ENCODE results near the gene CAPN14. TPM values are rescaled to one million over a fixed set of nuclear protein-coding genes. Genes with fewer than 3 reads are reported as not detected.

Gene CAPN14
- total RNA-seq, 1 experiment from 2014 or later: 0.05 TPM

DNA sequence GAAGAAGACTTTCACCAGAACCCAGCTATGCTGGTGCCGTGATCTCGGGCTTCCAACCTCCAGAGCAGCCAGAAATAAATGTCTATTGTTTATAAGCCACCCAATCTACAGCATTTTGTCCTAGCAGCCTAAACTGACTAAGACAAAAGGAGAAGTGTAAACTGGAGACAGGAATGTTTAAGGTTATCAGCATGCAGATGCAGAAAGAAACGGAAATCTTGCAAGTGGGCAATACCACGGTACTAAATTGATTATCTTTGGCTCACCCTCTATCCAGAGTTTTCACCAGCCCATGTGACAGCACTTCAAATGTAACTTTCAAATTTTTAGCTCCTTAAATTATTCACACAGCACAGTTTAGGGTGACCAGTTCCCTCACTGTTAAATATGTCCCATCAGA is 5.7 kb upstream of the CAPN14 start:
- Histone ChIP-seq H3K27ac (ENCODE audit: low read length) (no peak overlapping the region), H3K9me3 (ENCODE audit: control insufficient read depth, insufficient read depth, low read depth, low read length) (no peaks in the 10 kb centered on the region), H3K27me3 (ENCODE audit: control insufficient read depth, insufficient read depth, low read length) (peaks cover 25% of the 10 kb centered on the region), H3K4me3 (ENCODE audit: low read depth in 2 of 2, low read length in 2 of 2) (no peak overlapping the region), H3K36me3 (ENCODE audit: control insufficient read depth, insufficient read depth, low read length) (no peaks in the 10 kb centered on the region; the same call in 1 of the 2 replicates), H3K4me1 (ENCODE audit: control insufficient read depth, insufficient read depth, low read length) (no peaks in the 10 kb centered on the region)
- CTCF ChIA-PET: no interaction called here
- no TSS peak for BruUV-seq (replicated peaks)
- ATAC-seq: no peak
- TF ChIP-seq POLR2AphosphoS5 (IDR thresholded peaks at IDR 0.05; ENCODE audit: low read depth, low read length): no peak
- TF ChIP-seq, protein P1, sequence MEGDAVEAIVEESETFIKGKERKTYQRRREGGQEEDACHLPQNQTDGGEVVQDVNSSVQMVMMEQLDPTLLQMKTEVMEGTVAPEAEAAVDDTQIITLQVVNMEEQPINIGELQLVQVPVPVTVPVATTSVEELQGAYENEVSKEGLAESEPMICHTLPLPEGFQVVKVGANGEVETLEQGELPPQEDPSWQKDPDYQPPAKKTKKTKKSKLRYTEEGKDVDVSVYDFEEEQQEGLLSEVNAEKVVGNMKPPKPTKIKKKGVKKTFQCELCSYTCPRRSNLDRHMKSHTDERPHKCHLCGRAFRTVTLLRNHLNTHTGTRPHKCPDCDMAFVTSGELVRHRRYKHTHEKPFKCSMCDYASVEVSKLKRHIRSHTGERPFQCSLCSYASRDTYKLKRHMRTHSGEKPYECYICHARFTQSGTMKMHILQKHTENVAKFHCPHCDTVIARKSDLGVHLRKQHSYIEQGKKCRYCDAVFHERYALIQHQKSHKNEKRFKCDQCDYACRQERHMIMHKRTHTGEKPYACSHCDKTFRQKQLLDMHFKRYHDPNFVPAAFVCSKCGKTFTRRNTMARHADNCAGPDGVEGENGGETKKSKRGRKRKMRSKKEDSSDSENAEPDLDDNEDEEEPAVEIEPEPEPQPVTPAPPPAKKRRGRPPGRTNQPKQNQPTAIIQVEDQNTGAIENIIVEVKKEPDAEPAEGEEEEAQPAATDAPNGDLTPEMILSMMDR (IDR thresholded peaks at IDR 0.05): no peak
- no peak for TF ChIP-seq SIN3A (IDR thresholded peaks at IDR 0.05; ENCODE audit: borderline replicate concordance, insufficient read depth, low read depth, low read length)
- no peak for TF ChIP-seq TCF7L2 (IDR thresholded peaks at IDR 0.05; ENCODE audit: low read depth, low read length)
- TF ChIP-seq, protein P2, sequence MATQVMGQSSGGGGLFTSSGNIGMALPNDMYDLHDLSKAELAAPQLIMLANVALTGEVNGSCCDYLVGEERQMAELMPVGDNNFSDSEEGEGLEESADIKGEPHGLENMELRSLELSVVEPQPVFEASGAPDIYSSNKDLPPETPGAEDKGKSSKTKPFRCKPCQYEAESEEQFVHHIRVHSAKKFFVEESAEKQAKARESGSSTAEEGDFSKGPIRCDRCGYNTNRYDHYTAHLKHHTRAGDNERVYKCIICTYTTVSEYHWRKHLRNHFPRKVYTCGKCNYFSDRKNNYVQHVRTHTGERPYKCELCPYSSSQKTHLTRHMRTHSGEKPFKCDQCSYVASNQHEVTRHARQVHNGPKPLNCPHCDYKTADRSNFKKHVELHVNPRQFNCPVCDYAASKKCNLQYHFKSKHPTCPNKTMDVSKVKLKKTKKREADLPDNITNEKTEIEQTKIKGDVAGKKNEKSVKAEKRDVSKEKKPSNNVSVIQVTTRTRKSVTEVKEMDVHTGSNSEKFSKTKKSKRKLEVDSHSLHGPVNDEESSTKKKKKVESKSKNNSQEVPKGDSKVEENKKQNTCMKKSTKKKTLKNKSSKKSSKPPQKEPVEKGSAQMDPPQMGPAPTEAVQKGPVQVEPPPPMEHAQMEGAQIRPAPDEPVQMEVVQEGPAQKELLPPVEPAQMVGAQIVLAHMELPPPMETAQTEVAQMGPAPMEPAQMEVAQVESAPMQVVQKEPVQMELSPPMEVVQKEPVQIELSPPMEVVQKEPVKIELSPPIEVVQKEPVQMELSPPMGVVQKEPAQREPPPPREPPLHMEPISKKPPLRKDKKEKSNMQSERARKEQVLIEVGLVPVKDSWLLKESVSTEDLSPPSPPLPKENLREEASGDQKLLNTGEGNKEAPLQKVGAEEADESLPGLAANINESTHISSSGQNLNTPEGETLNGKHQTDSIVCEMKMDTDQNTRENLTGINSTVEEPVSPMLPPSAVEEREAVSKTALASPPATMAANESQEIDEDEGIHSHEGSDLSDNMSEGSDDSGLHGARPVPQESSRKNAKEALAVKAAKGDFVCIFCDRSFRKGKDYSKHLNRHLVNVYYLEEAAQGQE (IDR thresholded peaks at IDR 0.05; ENCODE audit: insufficient read depth in 1 of 2, low read depth in 2 of 2, low read length in 1 of 2): no peak
- no peak for DNase-seq (ENCODE audit: low read depth, low spot score)
- POLR2A ChIA-PET: no interaction called here
- intact Hi-C loops (cut with micrococcal nuclease; ENCODE audit: unreplicated experiment): no loop called here
- in situ Hi-C loops (cut with HindIII; ENCODE audit: low pct_unique_long_range_greater_than_20kb, low sequenced_read_pairs): no loop called here

DNA sequence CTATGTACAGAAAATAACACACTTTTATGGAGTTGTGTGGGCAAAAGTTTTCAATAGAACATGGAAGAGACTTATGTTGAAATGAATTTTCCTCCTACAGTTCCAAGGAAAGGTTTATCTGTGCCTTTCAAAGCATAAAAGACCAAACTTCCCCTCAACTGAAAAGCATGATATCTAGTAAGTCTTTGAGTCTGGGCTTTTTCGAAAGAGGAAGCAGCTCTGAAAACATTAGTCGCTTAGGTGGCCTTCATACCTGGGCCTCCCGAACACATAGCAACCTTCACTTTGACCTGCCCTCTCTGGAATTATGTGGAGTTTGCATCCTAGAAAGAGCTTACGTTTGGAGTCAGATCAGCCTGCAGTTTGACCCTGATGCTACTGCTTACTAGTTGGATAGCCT is 4.8 kb upstream of the CAPN14 start:
- TF ChIP-seq, protein P2 (IDR thresholded peaks at IDR 0.05; ENCODE audit: insufficient read depth in 1 of 2, low read depth in 2 of 2, low read length in 1 of 2): no peak
- TF ChIP-seq, protein P1 (IDR thresholded peaks at IDR 0.05): no peak
- TF ChIP-seq POLR2AphosphoS5 (IDR thresholded peaks at IDR 0.05; ENCODE audit: low read depth, low read length): no peak
- TF ChIP-seq TCF7L2 (IDR thresholded peaks at IDR 0.05; ENCODE audit: low read depth, low read length): no peak
- TF ChIP-seq SIN3A (IDR thresholded peaks at IDR 0.05; ENCODE audit: borderline replicate concordance, insufficient read depth, low read depth, low read length): no peak
- CTCF ChIA-PET: no interaction called here
- POLR2A ChIA-PET: no interaction called here
- in situ Hi-C loops (cut with HindIII; ENCODE audit: low pct_unique_long_range_greater_than_20kb, low sequenced_read_pairs) (no loop called here), intact Hi-C loops (cut with micrococcal nuclease; ENCODE audit: unreplicated experiment) (no loop called here)
- Histone ChIP-seq H3K9me3 (ENCODE audit: control insufficient read depth, insufficient read depth, low read depth, low read length) (no peaks in the 10 kb centered on the region), H3K36me3 (ENCODE audit: control insufficient read depth, insufficient read depth, low read length) (no peaks in the 10 kb centered on the region; the same call in 1 of the 2 replicates), H3K27ac (ENCODE audit: low read length) (no peak overlapping the region), H3K4me3 (ENCODE audit: low read depth in 2 of 2, low read length in 2 of 2) (no peak overlapping the region), H3K4me1 (ENCODE audit: control insufficient read depth, insufficient read depth, low read length) (no peaks in the 10 kb centered on the region), H3K27me3 (ENCODE audit: control insufficient read depth, insufficient read depth, low read length) (peaks cover 25% of the 10 kb centered on the region)
- ATAC-seq (no peak), DNase-seq (ENCODE audit: low read depth, low spot score) (no peak)
- no TSS peak for BruUV-seq (replicated peaks)

All from Panc1 (cell line).